K562 (cell line): ENCODE measurements around the gene BST1. TPM values are rescaled to one million over a fixed set of nuclear protein-coding genes. Genes with fewer than 3 reads are reported as not detected.

Experiments used
- CBX5 ChIP-seq: IDR thresholded peaks from 2 replicates; pipeline ENCODE4 v1.6.1; 2014; ENCODE audit warnings: low read depth, borderline replicate concordance
- GATA2 ChIP-seq: sonication (generic); formaldehyde crosslinking; IDR thresholded peaks from 2 replicates; pipeline ENCODE4 v1.4.0; 2020; ENCODE audit warnings: mild to moderate bottlenecking, missing genetic modification reagents
- HNRNPLL ChIP-seq: fragments of 200-400 bp; formaldehyde crosslinking; IDR thresholded peaks from 2 replicates; pipeline ENCODE4 v1.6.1; 2017; ENCODE audit warnings: low read length, low read depth, mild to moderate bottlenecking; ENCODE audit not compliant: poor library complexity, severe bottlenecking
- KDM5B ChIP-seq: fragments of 200-600 bp; sonication (generic); IDR thresholded peaks from 2 replicates; pipeline ENCODE4 v1.6.1; 2012; ENCODE audit warnings: low read depth, mild to moderate bottlenecking, moderate library complexity, low read length, control low read depth, inconsistent platforms; ENCODE audit not compliant: insufficient replicate concordance
- NR3C1 ChIP-seq: sonication (generic); formaldehyde crosslinking; IDR thresholded peaks from 2 replicates; pipeline ENCODE4 v1.8.1; 2022; ENCODE audit warnings: missing genetic modification reagents
- PRMT5 ChIP-seq: sonication (generic); formaldehyde crosslinking; IDR thresholded peaks from 2 replicates; pipeline ENCODE4 v1.5.0; 2020; ENCODE audit warnings: missing genetic modification reagents
- RBM17 ChIP-seq: fragments of 200-400 bp; formaldehyde crosslinking; IDR thresholded peaks from 2 replicates; pipeline ENCODE4 v1.6.1; 2017; ENCODE audit warnings: low read depth, mild to moderate bottlenecking, low read length, borderline replicate concordance
- SMARCA5 ChIP-seq: fragments of 450-650 bp; IDR thresholded peaks from 2 replicates; pipeline ENCODE4 v1.6.1; 2016
- SUPT5H ChIP-seq: fragments of 450-650 bp; IDR thresholded peaks from 2 replicates; pipeline ENCODE4 v1.6.1; 2016
- TGIF2 ChIP-seq: sonication (generic); formaldehyde crosslinking; IDR thresholded peaks from 2 replicates; pipeline ENCODE4 v1.8.1; 2022; ENCODE audit warnings: mild to moderate bottlenecking, missing genetic modification reagents, moderate library complexity
- ZNF217 ChIP-seq: sonication (generic); formaldehyde crosslinking; IDR thresholded peaks from 2 replicates; pipeline ENCODE4 v1.8.0; 2022; ENCODE audit warnings: mild to moderate bottlenecking, missing genetic modification reagents
- ZNF57 ChIP-seq: fragments of 450-650 bp; formaldehyde crosslinking; IDR thresholded peaks from 2 replicates; pipeline ENCODE4 v1.4.0; 2020; ENCODE audit warnings: mild to moderate bottlenecking, moderate library complexity
- polyA plus RNA-seq, 8 experiments: library from polyadenylated mRNA; depleted of rRNA in 4 of 8; stranded (reverse) in 5 of 8; unstranded in 3 of 8; fragments of >200 nt; fragmentation: Nextera tagmentation in 2 of 8; fragmentation: Illumina TruSeq in 1 of 8; extraction: Ambion mirVana in 2 of 8; extraction: Trizol in 1 of 8; gene quantifications; 2 replicates each; pipeline versions ENCODE4 v1.2.1 to v1.2.3, GENCODE V29; 2011 to 2014; ENCODE audit warnings: inconsistent platforms in 1 of 8, missing spikeins in 1 of 8
- total RNA-seq, 7 experiments: library from RNA; depleted of rRNA in 6 of 7; stranded (reverse); fragments of >200 nt in 6 of 7; fragmentation: Illumina TruSeq in 2 of 7; extraction: Trizol in 2 of 7; gene quantifications; 2 replicates each; pipeline versions ENCODE4 v1.2.1 to v1.2.3, GENCODE V29; 2011 to 2021; ENCODE audit warnings: low replicate concordance in 1 of 7
- TF ChIP-seq, protein P1 (sequence below): fragments of 450-650 bp; IDR thresholded peaks from 2 replicates; pipeline ENCODE4 v1.7.1; 2018; ENCODE audit warnings: mild to moderate bottlenecking, low read depth; ENCODE audit not compliant: partially characterized antibody
- TF ChIP-seq, protein P2 (sequence below): fragments of 450-650 bp; formaldehyde crosslinking; IDR thresholded peaks from 2 replicates; pipeline ENCODE4 v1.4.0; 2022; ENCODE audit warnings: missing genetic modification characterization
- TF ChIP-seq, protein P3 (sequence below): fragments of 250-450 bp; sonication (Bioruptor Pico); IDR thresholded peaks from 2 replicates; pipeline ENCODE4 v1.8.0; 2022; ENCODE audit warnings: inconsistent platforms, mild to moderate bottlenecking, moderate library complexity, borderline replicate concordance
- TF ChIP-seq, protein P4 (sequence below), 2 experiments: fragments of 250-450 bp in 1 of 2; fragments of 450-650 bp in 1 of 2; sonication (Bioruptor Pico) in 1 of 2; IDR thresholded peaks; 2 replicates each; pipeline versions ENCODE4 v1.6.1 to v1.8.0; 2016 to 2021; ENCODE audit warnings: mild to moderate bottlenecking in 2 of 2, moderate library complexity in 2 of 2, missing compliant biosample characterization in 1 of 2, missing genetic modification characterization in 1 of 2
- TF ChIP-seq, protein P5 (sequence below): IDR thresholded peaks from 3 replicates; pipeline ENCODE4 v1.6.1; 2011; ENCODE audit warnings: borderline replicate concordance, mild to moderate bottlenecking, moderate library complexity; ENCODE audit not compliant: insufficient read length; ENCODE audit errors: extremely low read depth

Gene BST1
- total and polyA plus RNA-seq, 9 of the 15 experiments (the other 6 are each of a cell fraction or from before 2014, with no cell fraction given): 0.04 to 0.38 (median 0.07) TPM; not detected in 6

DNA sequence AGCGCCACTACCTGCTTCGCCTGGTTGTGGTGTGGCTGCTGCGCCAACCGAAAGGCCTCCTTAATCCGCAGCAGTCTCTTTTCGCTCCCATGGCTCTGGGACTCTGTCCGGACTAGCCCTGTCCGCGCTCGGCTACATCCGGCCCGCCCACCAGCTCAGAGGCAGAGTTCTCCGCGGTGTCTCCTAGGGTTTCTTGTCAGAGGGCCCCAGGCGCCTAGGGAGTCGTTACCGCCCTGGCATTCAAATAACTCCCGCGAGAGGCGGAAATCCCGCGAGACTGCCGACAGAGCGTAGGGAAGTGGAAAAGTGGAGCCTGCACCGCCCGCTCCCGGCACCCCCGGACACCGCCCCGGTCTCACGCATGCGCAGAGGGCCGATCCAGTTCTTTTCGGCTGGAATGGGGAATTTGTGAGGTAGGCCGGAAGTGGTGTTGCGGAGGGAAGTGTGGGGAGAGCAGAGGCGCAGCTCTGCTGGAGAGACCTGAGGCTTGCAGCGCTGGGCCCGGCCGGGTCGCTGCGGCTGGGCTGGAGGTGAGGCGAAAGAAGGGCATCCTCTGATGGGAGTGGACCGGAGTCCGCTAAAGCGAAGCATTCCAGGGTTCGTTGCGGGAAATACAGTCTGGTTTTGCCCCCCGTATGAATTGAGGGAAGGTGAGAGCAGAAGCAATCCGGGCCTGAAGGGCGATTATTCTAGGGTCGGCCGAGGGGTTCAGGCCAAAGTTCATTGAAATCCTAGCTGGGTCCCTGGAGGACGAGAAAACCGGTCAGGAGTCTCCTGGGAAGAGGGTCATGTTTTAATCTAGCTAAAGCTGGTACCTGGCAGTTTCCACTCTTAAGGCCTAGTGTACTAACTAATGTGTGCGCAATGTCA lies 21.3 kb upstream of the BST1 start, which contains the start of gene FAM200B (continued):
- TF ChIP-seq, protein P1, sequence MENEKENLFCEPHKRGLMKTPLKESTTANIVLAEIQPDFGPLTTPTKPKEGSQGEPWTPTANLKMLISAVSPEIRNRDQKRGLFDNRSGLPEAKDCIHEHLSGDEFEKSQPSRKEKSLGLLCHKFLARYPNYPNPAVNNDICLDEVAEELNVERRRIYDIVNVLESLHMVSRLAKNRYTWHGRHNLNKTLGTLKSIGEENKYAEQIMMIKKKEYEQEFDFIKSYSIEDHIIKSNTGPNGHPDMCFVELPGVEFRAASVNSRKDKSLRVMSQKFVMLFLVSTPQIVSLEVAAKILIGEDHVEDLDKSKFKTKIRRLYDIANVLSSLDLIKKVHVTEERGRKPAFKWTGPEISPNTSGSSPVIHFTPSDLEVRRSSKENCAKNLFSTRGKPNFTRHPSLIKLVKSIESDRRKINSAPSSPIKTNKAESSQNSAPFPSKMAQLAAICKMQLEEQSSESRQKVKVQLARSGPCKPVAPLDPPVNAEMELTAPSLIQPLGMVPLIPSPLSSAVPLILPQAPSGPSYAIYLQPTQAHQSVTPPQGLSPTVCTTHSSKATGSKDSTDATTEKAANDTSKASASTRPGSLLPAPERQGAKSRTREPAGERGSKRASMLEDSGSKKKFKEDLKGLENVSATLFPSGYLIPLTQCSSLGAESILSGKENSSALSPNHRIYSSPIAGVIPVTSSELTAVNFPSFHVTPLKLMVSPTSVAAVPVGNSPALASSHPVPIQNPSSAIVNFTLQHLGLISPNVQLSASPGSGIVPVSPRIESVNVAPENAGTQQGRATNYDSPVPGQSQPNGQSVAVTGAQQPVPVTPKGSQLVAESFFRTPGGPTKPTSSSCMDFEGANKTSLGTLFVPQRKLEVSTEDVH: no peak
- TF ChIP-seq GATA2 (CRISPR knock-in tag) (no peak), HNRNPLL (peak; percentile 92), NR3C1 (no peak), CBX5 (no peak; the same call in 1 of the 2 replicates), PRMT5 (CRISPR knock-in tag) (no peak), SUPT5H (peak; percentile 93), ZNF57 (CRISPR knock-in tag) (no peak), TGIF2 (CRISPR knock-in tag) (peak; percentile 3; the same call in 1 of the 2 replicates), KDM5B (peak; percentile 85), ZNF217 (CRISPR knock-in tag) (no peak), SMARCA5 (no peak), RBM17 (no peak)
- TF ChIP-seq, protein P2, sequence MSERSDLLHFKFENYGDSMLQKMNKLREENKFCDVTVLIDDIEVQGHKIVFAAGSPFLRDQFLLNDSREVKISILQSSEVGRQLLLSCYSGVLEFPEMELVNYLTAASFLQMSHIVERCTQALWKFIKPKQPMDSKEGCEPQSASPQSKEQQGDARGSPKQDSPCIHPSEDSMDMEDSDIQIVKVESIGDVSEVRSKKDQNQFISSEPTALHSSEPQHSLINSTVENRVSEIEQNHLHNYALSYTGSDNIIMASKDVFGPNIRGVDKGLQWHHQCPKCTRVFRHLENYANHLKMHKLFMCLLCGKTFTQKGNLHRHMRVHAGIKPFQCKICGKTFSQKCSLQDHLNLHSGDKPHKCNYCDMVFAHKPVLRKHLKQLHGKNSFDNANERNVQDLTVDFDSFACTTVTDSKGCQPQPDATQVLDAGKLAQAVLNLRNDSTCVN (CRISPR knock-in tag): no peak
- TF ChIP-seq, protein P3, sequence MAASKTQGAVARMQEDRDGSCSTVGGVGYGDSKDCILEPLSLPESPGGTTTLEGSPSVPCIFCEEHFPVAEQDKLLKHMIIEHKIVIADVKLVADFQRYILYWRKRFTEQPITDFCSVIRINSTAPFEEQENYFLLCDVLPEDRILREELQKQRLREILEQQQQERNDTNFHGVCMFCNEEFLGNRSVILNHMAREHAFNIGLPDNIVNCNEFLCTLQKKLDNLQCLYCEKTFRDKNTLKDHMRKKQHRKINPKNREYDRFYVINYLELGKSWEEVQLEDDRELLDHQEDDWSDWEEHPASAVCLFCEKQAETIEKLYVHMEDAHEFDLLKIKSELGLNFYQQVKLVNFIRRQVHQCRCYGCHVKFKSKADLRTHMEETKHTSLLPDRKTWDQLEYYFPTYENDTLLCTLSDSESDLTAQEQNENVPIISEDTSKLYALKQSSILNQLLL (CRISPR knock-in tag): no peak
- TF ChIP-seq, protein P4, sequence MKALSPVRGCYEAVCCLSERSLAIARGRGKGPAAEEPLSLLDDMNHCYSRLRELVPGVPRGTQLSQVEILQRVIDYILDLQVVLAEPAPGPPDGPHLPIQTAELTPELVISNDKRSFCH (CRISPR knock-in tag; IDR thresholded peaks at IDR 0.05): no peak
- TF ChIP-seq, protein P4 (tag; IDR thresholded peaks at IDR 0.05): no peak
- TF ChIP-seq, protein P5, sequence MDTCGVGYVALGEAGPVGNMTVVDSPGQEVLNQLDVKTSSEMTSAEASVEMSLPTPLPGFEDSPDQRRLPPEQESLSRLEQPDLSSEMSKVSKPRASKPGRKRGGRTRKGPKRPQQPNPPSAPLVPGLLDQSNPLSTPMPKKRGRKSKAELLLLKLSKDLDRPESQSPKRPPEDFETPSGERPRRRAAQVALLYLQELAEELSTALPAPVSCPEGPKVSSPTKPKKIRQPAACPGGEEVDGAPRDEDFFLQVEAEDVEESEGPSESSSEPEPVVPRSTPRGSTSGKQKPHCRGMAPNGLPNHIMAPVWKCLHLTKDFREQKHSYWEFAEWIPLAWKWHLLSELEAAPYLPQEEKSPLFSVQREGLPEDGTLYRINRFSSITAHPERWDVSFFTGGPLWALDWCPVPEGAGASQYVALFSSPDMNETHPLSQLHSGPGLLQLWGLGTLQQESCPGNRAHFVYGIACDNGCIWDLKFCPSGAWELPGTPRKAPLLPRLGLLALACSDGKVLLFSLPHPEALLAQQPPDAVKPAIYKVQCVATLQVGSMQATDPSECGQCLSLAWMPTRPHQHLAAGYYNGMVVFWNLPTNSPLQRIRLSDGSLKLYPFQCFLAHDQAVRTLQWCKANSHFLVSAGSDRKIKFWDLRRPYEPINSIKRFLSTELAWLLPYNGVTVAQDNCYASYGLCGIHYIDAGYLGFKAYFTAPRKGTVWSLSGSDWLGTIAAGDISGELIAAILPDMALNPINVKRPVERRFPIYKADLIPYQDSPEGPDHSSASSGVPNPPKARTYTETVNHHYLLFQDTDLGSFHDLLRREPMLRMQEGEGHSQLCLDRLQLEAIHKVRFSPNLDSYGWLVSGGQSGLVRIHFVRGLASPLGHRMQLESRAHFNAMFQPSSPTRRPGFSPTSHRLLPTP: no peak
